ENCODE data around the gene FOXA2. TPM values are rescaled to one million over a fixed set of nuclear protein-coding genes. Genes with fewer than 3 reads are reported as not detected.

Gene FOXA2
- total and polyA plus RNA-seq, 2 of the 13 experiments (the other 11 are each of a cell fraction or from before 2014, with no cell fraction given) = 8.8 to 12.2 TPM

GRCh38 chr20:22561965-22562577 is 22.3 kb downstream of the FOXA2 start (continued):
- TF ChIP-seq, protein P1, sequence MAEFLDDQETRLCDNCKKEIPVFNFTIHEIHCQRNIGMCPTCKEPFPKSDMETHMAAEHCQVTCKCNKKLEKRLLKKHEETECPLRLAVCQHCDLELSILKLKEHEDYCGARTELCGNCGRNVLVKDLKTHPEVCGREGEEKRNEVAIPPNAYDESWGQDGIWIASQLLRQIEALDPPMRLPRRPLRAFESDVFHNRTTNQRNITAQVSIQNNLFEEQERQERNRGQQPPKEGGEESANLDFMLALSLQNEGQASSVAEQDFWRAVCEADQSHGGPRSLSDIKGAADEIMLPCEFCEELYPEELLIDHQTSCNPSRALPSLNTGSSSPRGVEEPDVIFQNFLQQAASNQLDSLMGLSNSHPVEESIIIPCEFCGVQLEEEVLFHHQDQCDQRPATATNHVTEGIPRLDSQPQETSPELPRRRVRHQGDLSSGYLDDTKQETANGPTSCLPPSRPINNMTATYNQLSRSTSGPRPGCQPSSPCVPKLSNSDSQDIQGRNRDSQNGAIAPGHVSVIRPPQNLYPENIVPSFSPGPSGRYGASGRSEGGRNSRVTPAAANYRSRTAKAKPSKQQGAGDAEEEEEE (CRISPR knock-in tag; IDR thresholded peaks at IDR 0.05; ENCODE audit: borderline replicate concordance) = no peak
- no peak for TF ChIP-seq ZNF441 (CRISPR knock-in tag; IDR thresholded peaks at IDR 0.05; ENCODE audit: borderline replicate concordance)
- no peak for TF ChIP-seq ZKSCAN8 (CRISPR knock-in tag; IDR thresholded peaks at IDR 0.05; ENCODE audit: borderline replicate concordance)
- peak; percentile 79 for TF ChIP-seq ZNF605 (CRISPR knock-in tag; IDR thresholded peaks at IDR 0.05)
- TF ChIP-seq FOXK2 (IDR thresholded peaks at IDR 0.05) = no peak
- TF ChIP-seq ZFP36L2 (CRISPR knock-in tag; IDR thresholded peaks at IDR 0.05) = no peak
- no peak for TF ChIP-seq ZNF782 (CRISPR knock-in tag; IDR thresholded peaks at IDR 0.05; ENCODE audit: borderline replicate concordance)
- TF ChIP-seq CERS6 (CRISPR knock-in tag; IDR thresholded peaks at IDR 0.05) = no peak
- no peak for TF ChIP-seq ISX (CRISPR knock-in tag; conservative IDR thresholded peaks at IDR 0.05)
- TF ChIP-seq HCFC1 (IDR thresholded peaks at IDR 0.05; ENCODE audit: low read depth, low read length) = no peak
- TF ChIP-seq POLR2AphosphoS5 (IDR thresholded peaks at IDR 0.05; ENCODE audit: low read depth, low read length) = 0 out of 2 replicates have a peak, but pooled peaks have one; percentile 60
- no peak for TF ChIP-seq ZNF768 (CRISPR knock-in tag; IDR thresholded peaks at IDR 0.05)
- 0 out of 2 replicates have a peak, but pooled peaks have one; percentile 8 for TF ChIP-seq ZNF556 (CRISPR knock-in tag; IDR thresholded peaks at IDR 0.05; ENCODE audit: borderline replicate concordance)
- no peak for TF ChIP-seq SNRNP70 (IDR thresholded peaks at IDR 0.05; ENCODE audit: low read depth, low read length)
- no peak for TF ChIP-seq ZNF646 (CRISPR knock-in tag; IDR thresholded peaks at IDR 0.05)
- no peak for TF ChIP-seq NCOA1 (CRISPR knock-in tag; IDR thresholded peaks at IDR 0.05)
- TF ChIP-seq, protein P2, sequence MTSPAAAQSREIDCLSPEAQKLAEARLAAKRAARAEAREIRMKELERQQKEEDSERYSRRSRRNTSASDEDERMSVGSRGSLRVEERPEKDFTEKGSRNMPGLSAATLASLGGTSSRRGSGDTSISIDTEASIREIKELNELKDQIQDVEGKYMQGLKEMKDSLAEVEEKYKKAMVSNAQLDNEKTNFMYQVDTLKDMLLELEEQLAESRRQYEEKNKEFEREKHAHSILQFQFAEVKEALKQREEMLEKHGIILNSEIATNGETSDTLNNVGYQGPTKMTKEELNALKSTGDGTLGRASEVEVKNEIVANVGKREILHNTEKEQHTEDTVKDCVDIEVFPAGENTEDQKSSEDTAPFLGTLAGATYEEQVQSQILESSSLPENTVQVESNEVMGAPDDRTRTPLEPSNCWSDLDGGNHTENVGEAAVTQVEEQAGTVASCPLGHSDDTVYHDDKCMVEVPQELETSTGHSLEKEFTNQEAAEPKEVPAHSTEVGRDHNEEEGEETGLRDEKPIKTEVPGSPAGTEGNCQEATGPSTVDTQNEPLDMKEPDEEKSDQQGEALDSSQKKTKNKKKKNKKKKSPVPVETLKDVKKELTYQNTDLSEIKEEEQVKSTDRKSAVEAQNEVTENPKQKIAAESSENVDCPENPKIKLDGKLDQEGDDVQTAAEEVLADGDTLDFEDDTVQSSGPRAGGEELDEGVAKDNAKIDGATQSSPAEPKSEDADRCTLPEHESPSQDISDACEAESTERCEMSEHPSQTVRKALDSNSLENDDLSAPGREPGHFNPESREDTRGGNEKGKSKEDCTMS (CRISPR knock-in tag; conservative IDR thresholded peaks at IDR 0.05) = no peak
- TF ChIP-seq MATR3 (CRISPR knock-in tag; IDR thresholded peaks at IDR 0.05) = no peak
- no peak for TF ChIP-seq TOPORS (CRISPR knock-in tag; IDR thresholded peaks at IDR 0.05)
